ENCODE data around the gene NCOA6. TPM values are rescaled to one million over a fixed set of nuclear protein-coding genes. Genes with fewer than 3 reads are reported as not detected.
"Not testable (repeated sequence)": the region's sequence is repeated elsewhere in the genome, so short reads cannot be mapped to it uniquely, and the experiment has no call there.

The NCOA6 gene
- total RNA-seq, 4 donors from 2014 or later = 3.1 to 39.2 (median 10.5) TPM

DNA sequence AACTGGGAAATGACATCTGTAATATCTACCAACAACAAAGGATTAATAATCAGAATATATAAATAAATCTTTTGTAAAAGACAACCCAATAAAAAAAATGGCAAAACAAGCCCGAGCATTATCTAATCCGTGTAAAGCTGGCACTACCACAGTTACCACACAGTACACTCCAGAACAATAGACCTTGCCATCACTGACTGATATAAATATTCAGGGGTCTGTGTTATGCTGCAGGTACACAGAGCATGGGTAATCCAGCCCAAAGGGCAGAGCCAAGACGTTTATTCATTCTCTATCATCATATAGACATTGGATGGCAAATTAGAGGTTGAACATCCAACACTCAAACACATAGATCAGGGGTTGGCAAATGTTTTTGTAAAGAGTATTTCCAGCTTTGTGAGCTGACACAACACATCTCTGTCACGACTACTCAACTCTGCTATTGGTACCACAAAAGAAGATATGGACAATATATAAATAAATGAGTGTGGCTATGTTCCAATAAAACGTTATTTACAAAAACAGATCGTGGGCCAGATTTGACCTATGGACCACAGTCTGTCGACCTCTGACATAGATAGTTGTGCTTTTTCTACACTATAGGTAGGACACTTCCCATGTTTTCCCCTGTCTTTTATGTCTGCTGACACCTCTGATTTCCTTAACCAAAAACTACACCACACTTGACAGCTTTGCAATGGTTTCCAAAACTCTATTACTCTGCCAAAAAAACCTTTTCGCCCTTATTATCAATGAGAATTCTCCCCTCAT is 4.5 kb downstream of the NCOA6 start:
- H3K27me3 ChIP-seq = no peaks in the 10 kb centered on the region
- intact Hi-C loops (cut with DNase I; ENCODE audit: low total_unique reads) = no loop called here
- no peak for DNase-seq
- H3K4me3 ChIP-seq = no peak overlapping the region
- no peak for TF ChIP-seq POLR2A (IDR thresholded peaks at IDR 0.05)
- TF ChIP-seq, protein P1, sequence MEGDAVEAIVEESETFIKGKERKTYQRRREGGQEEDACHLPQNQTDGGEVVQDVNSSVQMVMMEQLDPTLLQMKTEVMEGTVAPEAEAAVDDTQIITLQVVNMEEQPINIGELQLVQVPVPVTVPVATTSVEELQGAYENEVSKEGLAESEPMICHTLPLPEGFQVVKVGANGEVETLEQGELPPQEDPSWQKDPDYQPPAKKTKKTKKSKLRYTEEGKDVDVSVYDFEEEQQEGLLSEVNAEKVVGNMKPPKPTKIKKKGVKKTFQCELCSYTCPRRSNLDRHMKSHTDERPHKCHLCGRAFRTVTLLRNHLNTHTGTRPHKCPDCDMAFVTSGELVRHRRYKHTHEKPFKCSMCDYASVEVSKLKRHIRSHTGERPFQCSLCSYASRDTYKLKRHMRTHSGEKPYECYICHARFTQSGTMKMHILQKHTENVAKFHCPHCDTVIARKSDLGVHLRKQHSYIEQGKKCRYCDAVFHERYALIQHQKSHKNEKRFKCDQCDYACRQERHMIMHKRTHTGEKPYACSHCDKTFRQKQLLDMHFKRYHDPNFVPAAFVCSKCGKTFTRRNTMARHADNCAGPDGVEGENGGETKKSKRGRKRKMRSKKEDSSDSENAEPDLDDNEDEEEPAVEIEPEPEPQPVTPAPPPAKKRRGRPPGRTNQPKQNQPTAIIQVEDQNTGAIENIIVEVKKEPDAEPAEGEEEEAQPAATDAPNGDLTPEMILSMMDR (IDR thresholded peaks at IDR 0.05) = no peak
- H3K4me1 ChIP-seq = peaks cover 0 to 6% of the 10 kb centered on the region in 2 donors
- H3K27ac ChIP-seq = no peak overlapping the region
- no peaks in the 10 kb centered on the region for H3K36me3 ChIP-seq
- no peaks in the 10 kb centered on the region for H3K9me3 ChIP-seq

DNA sequence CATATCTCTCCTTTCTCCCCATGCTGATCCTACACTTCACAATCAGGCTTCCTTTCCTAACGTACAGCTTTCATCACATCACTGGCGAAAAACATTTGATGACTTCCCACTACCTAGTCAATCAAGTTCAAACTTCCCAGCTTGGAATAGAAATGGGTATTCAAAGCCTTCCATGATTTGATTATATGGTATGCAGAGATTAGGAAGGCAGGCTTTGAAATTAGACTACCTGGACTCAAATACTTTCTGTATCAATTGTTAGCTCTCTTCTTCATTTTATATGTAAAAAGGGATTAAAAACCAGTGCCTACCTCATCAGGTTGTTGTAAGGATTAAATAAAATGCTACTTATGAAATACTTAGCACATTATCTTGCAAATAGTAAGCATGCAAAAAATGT is 7.7 kb downstream of the NCOA6 start:
- Histone ChIP-seq H3K4me3 (no peak overlapping the region), H3K36me3 (no peaks in the 10 kb centered on the region), H3K27me3 (no peaks in the 10 kb centered on the region), H3K4me1 (peaks cover 0 to 6% of the 10 kb centered on the region in 2 donors), H3K9me3 (no peaks in the 10 kb centered on the region), H3K27ac (no peak overlapping the region)
- DNase-seq = no peak
- TF ChIP-seq, protein P1 (IDR thresholded peaks at IDR 0.05) = no peak
- TF ChIP-seq POLR2A (IDR thresholded peaks at IDR 0.05) = no peak
- intact Hi-C loops (cut with DNase I; ENCODE audit: low total_unique reads) = no loop called here

DNA sequence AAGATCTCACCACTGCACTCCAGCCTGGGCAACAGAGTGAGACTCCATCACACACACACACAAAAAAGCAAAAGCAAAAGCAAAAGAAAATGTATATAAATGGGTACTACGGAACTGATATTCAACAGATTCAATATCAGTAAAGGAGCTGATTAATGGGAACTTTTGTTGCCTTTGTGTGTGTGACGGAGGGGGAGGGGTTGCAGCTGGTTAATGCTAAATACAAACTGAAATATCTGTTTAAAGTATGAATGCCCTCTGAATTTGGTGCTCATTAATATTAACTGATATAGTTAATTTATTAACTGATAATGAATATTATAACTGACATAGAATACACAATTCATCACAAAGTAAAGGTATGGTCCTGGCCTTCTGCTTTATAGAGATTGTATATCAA is 8.4 kb downstream of the NCOA6 start:
- H3K4me3 ChIP-seq = no peak overlapping the region
- TF ChIP-seq, protein P1 (IDR thresholded peaks at IDR 0.05) = no peak
- no peak for TF ChIP-seq POLR2A (IDR thresholded peaks at IDR 0.05)
- H3K4me1 ChIP-seq = no peaks in the 10 kb centered on the region
- no peaks in the 10 kb centered on the region for H3K27me3 ChIP-seq
- H3K9me3 ChIP-seq = no peaks in the 10 kb centered on the region
- no peak for DNase-seq
- no peaks in the 10 kb centered on the region for H3K36me3 ChIP-seq
- intact Hi-C loops (cut with DNase I; ENCODE audit: low total_unique reads) = no loop called here
- no peak overlapping the region for H3K27ac ChIP-seq

DNA sequence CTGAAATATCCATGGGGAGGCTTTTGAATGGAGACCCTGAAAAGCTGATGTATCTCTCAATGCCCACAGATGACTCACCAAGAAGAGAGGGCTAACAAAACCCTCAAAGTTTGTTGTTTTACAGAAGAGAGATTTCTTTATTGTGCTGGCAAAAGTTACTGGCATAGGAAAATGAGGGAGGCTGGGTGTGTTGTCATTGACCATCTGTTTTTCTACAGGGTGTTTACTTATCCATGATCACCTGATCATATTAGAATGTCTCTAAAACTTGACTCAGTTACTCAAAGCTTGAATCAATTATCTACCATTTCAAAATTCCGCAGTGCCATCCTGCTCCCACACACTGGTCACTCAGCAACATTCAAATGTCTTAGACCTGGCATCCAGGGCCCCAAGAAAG is 9.8 kb downstream of the NCOA6 start:
- Histone ChIP-seq H3K4me3 (no peak overlapping the region), H3K4me1 (no peaks in the 10 kb centered on the region), H3K9me3 (no peaks in the 10 kb centered on the region), H3K27me3 (no peaks in the 10 kb centered on the region), H3K27ac (no peak overlapping the region), H3K36me3 (no peaks in the 10 kb centered on the region)
- no peak for TF ChIP-seq POLR2A (IDR thresholded peaks at IDR 0.05)
- TF ChIP-seq, protein P1 (IDR thresholded peaks at IDR 0.05) = no peak
- intact Hi-C loops (cut with DNase I; ENCODE audit: low total_unique reads) = no loop called here
- no peak for DNase-seq

DNA sequence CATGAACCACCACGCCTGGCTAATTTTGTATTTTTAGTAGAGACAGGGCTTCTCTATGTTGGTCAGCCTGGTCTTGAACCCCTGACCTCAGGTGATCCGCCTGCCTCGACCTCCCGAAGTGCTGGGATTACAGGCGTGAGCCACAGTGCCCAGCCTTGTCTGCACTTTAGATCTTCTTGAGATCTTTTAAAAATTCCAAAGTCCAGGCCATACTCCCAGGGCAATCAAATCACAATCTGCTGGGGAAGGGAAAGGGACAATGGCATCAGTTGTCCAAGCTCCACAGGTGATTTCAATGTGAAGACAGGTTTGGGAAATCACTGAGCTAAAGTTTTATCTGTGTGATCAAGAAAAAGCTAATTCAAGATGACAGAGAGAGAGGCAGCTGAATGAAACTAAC is 16.9 kb downstream of the NCOA6 start:
- no peak for DNase-seq
- no peak overlapping the region for H3K4me3 ChIP-seq
- TF ChIP-seq, protein P1 (IDR thresholded peaks at IDR 0.05) = no peak
- TF ChIP-seq POLR2A (IDR thresholded peaks at IDR 0.05) = no peak
- no peaks in the 10 kb centered on the region for H3K36me3 ChIP-seq
- intact Hi-C loops (cut with DNase I; ENCODE audit: low total_unique reads) = no loop called here
- no peaks in the 10 kb centered on the region for H3K4me1 ChIP-seq
- H3K9me3 ChIP-seq = no peaks in the 10 kb centered on the region
- H3K27me3 ChIP-seq = no peaks in the 10 kb centered on the region
- no peak overlapping the region for H3K27ac ChIP-seq

DNA sequence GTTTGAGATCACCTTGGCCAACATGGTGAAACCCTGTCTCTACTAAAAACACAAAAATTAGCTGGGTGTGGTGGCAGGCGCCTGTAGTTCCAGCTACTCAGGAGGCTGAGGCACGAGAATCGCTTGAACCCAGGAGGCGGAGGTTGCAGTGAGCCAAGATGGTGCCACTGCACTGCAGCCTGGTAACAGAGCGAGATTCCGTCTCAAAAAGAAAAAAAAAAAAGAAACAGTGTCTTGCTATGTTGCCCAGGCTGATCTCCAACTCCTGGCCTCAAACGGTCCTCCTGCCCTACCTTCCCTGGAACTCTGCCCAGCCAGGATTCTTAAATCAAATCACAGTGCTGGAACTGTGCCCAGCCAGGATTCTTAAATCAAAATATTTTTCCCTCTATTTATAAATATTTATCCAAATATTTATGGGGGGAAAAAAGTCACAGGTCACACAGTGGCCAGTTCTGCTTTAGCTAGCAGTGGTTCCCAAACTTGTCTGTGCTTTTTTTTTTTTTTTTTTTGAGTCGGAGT is 17.4 kb downstream of the NCOA6 start:
- H3K4me1 ChIP-seq; H3K36me3 ChIP-seq; intact Hi-C loops (cut with DNase I; ENCODE audit: low total_unique reads); H3K27me3 ChIP-seq; DNase-seq; H3K9me3 ChIP-seq; H3K4me3 ChIP-seq; H3K27ac ChIP-seq: not testable (repeated sequence)

All from uterus (tissue), 4 donors.